ENCODE results near the gene KRCC1.

Gene KRCC1

GRCh38 chr2:88070055-88070454, 14.5 kb upstream of the KRCC1 start:
- no peaks in the 10 kb centered on the region for H3K36me3 ChIP-seq (ENCODE audit: control insufficient read depth, insufficient read depth, low read length)
- H3K9ac ChIP-seq (ENCODE audit: low read length), result no peak overlapping the region
- no peaks in the 10 kb centered on the region for H3K9me3 ChIP-seq (ENCODE audit: control insufficient read depth, low read length)
- no peak overlapping the region for H3K4me3 ChIP-seq (ENCODE audit: low read length)
- H3K4me1 ChIP-seq (ENCODE audit: control insufficient read depth, insufficient read depth, low read length), result no peaks in the 10 kb centered on the region
- H3K27me3 ChIP-seq (ENCODE audit: control insufficient read depth, insufficient read depth, low read length), result no peaks in the 10 kb centered on the region

- Histone ChIP-seq H3K4me1 (ENCODE audit: control insufficient read depth, insufficient read depth, low read length) (no peaks in the 10 kb centered on the region), H3K9me3 (ENCODE audit: control insufficient read depth, low read length) (no peaks in the 10 kb centered on the region), H3K9ac (ENCODE audit: low read length) (no peak overlapping the region), H3K27me3 (ENCODE audit: control insufficient read depth, insufficient read depth, low read length) (no peaks in the 10 kb centered on the region), H3K4me3 (ENCODE audit: low read length) (no peak overlapping the region), H3K36me3 (ENCODE audit: control insufficient read depth, insufficient read depth, low read length) (no peaks in the 10 kb centered on the region)
These were observed 13.5 kb upstream of the KRCC1 start for GRCh38 chr2:88069117-88069516.

- Histone ChIP-seq H3K9me3 (ENCODE audit: control insufficient read depth, low read length) (no peaks in the 10 kb centered on the region), H3K9ac (ENCODE audit: low read length) (no peak overlapping the region), H3K27me3 (ENCODE audit: control insufficient read depth, insufficient read depth, low read length) (no peaks in the 10 kb centered on the region), H3K36me3 (ENCODE audit: control insufficient read depth, insufficient read depth, low read length) (no peaks in the 10 kb centered on the region), H3K4me1 (ENCODE audit: control insufficient read depth, insufficient read depth, low read length) (no peaks in the 10 kb centered on the region), H3K4me3 (ENCODE audit: low read length) (no peak overlapping the region)
These were observed 12.5 kb upstream of the KRCC1 start for GRCh38 chr2:88068044-88068443.

- Histone ChIP-seq H3K27me3 (ENCODE audit: control insufficient read depth, insufficient read depth, low read length) (no peaks in the 10 kb centered on the region), H3K4me3 (ENCODE audit: low read length) (no peak within 1 kb of the TSS), H3K4me1 (ENCODE audit: control insufficient read depth, insufficient read depth, low read length) (no peaks in the 10 kb centered on the region), H3K9me3 (ENCODE audit: control insufficient read depth, low read length) (no peaks in the 10 kb centered on the region), H3K36me3 (ENCODE audit: control insufficient read depth, insufficient read depth, low read length) (no peaks in the 10 kb centered on the region), H3K9ac (ENCODE audit: low read length) (no peak within 1 kb of the TSS)
These were observed 12.0 kb upstream of the KRCC1 start, which contains the start of gene SMYD1 for GRCh38 chr2:88067598-88067997. TSS of gene SMYD1 (plus strand) at chr2:88067825. CDS start at chr2:88067865, 40 bp downstream.

GRCh38 chr2:88067189-88067588, 11.6 kb upstream of the KRCC1 start:
- Histone ChIP-seq H3K36me3 (ENCODE audit: control insufficient read depth, insufficient read depth, low read length) (no peaks in the 10 kb centered on the region), H3K9ac (ENCODE audit: low read length) (no peak overlapping the region), H3K9me3 (ENCODE audit: control insufficient read depth, low read length) (no peaks in the 10 kb centered on the region), H3K4me1 (ENCODE audit: control insufficient read depth, insufficient read depth, low read length) (no peaks in the 10 kb centered on the region), H3K27me3 (ENCODE audit: control insufficient read depth, insufficient read depth, low read length) (no peaks in the 10 kb centered on the region), H3K4me3 (ENCODE audit: low read length) (no peak overlapping the region)

GRCh38 chr2:88066543-88066942, 11.0 kb upstream of the KRCC1 start:
- Histone ChIP-seq H3K9ac (ENCODE audit: low read length) (no peak overlapping the region), H3K36me3 (ENCODE audit: control insufficient read depth, insufficient read depth, low read length) (no peaks in the 10 kb centered on the region), H3K27me3 (ENCODE audit: control insufficient read depth, insufficient read depth, low read length) (no peaks in the 10 kb centered on the region), H3K9me3 (ENCODE audit: control insufficient read depth, low read length) (no peaks in the 10 kb centered on the region), H3K4me1 (ENCODE audit: control insufficient read depth, insufficient read depth, low read length) (no peaks in the 10 kb centered on the region), H3K4me3 (ENCODE audit: low read length) (no peak overlapping the region)

- peaks cover 2% of the 10 kb centered on the region for H3K4me1 ChIP-seq (ENCODE audit: control insufficient read depth, insufficient read depth, low read length)
- no peak overlapping the region for H3K9ac ChIP-seq (ENCODE audit: low read length)
- H3K9me3 ChIP-seq (ENCODE audit: control insufficient read depth, low read length), result no peaks in the 10 kb centered on the region
- no peak overlapping the region for H3K4me3 ChIP-seq (ENCODE audit: low read length)
- H3K27me3 ChIP-seq (ENCODE audit: control insufficient read depth, insufficient read depth, low read length), result no peaks in the 10 kb centered on the region
- H3K36me3 ChIP-seq (ENCODE audit: control insufficient read depth, insufficient read depth, low read length), result no peaks in the 10 kb centered on the region
These were observed 5.7 kb upstream of the KRCC1 start for GRCh38 chr2:88061295-88061694.

GRCh38 chr2:88060907-88061275, 5.3 kb upstream of the KRCC1 start:
- no peak overlapping the region for H3K9ac ChIP-seq (ENCODE audit: low read length)
- H3K4me1 ChIP-seq (ENCODE audit: control insufficient read depth, insufficient read depth, low read length), result peaks cover 6% of the 10 kb centered on the region

GRCh38 chr2:88059979-88060906, 4.7 kb upstream of the KRCC1 start:
- Histone ChIP-seq H3K36me3 (ENCODE audit: control insufficient read depth, insufficient read depth, low read length) (no peaks in the 10 kb centered on the region), H3K4me3 (ENCODE audit: low read length) (no peak overlapping the region), H3K9me3 (ENCODE audit: control insufficient read depth, low read length) (no peaks in the 10 kb centered on the region), H3K9ac (ENCODE audit: low read length) (no peak overlapping the region), H3K27me3 (ENCODE audit: control insufficient read depth, insufficient read depth, low read length) (no peaks in the 10 kb centered on the region), H3K4me1 (ENCODE audit: control insufficient read depth, insufficient read depth, low read length) (peaks cover 8% of the 10 kb centered on the region)

More at GRCh38 chr2:88060907-88061275, 5.3 kb upstream of the KRCC1 start:
- no peak overlapping the region for H3K4me3 ChIP-seq (ENCODE audit: low read length)
- H3K36me3 ChIP-seq (ENCODE audit: control insufficient read depth, insufficient read depth, low read length), result no peaks in the 10 kb centered on the region
- H3K9me3 ChIP-seq (ENCODE audit: control insufficient read depth, low read length), result no peaks in the 10 kb centered on the region
- no peaks in the 10 kb centered on the region for H3K27me3 ChIP-seq (ENCODE audit: control insufficient read depth, insufficient read depth, low read length)

GRCh38 chr2:88058191-88058590, 2.6 kb upstream of the KRCC1 start:
- H3K9me3 ChIP-seq (ENCODE audit: control insufficient read depth, low read length), result no peaks in the 10 kb centered on the region

GRCh38 chr2:88057437-88057844, 1.9 kb upstream of the KRCC1 start:
- Histone ChIP-seq H3K4me1 (ENCODE audit: control insufficient read depth, insufficient read depth, low read length) (peaks cover 8% of the 10 kb centered on the region), H3K36me3 (ENCODE audit: control insufficient read depth, insufficient read depth, low read length) (no peaks in the 10 kb centered on the region), H3K4me3 (ENCODE audit: low read length) (no peak overlapping the region), H3K9ac (ENCODE audit: low read length) (no peak overlapping the region), H3K9me3 (ENCODE audit: control insufficient read depth, low read length) (no peaks in the 10 kb centered on the region), H3K27me3 (ENCODE audit: control insufficient read depth, insufficient read depth, low read length) (no peaks in the 10 kb centered on the region)

More at GRCh38 chr2:88058191-88058590, 2.6 kb upstream of the KRCC1 start:
- peaks cover 8% of the 10 kb centered on the region for H3K4me1 ChIP-seq (ENCODE audit: control insufficient read depth, insufficient read depth, low read length)
- H3K4me3 ChIP-seq (ENCODE audit: low read length), result no peak overlapping the region
- H3K27me3 ChIP-seq (ENCODE audit: control insufficient read depth, insufficient read depth, low read length), result no peaks in the 10 kb centered on the region
- H3K36me3 ChIP-seq (ENCODE audit: control insufficient read depth, insufficient read depth, low read length), result no peaks in the 10 kb centered on the region
- H3K9ac ChIP-seq (ENCODE audit: low read length), result no peak overlapping the region

- Histone ChIP-seq H3K4me3 (ENCODE audit: low read length) (peak overlapping the region; percentile 49), H3K9ac (ENCODE audit: low read length) (peak overlapping the region; percentile 96), H3K4me1 (ENCODE audit: control insufficient read depth, insufficient read depth, low read length) (peaks cover 8% of the 10 kb centered on the region)
These were observed 707 bp downstream of the KRCC1 start for GRCh38 chr2:88054782-88055370.

More at GRCh38 chr2:88054782-88055370, 707 bp downstream of the KRCC1 start:
- Histone ChIP-seq H3K27me3 (ENCODE audit: control insufficient read depth, insufficient read depth, low read length) (no peaks in the 10 kb centered on the region), H3K36me3 (ENCODE audit: control insufficient read depth, insufficient read depth, low read length) (no peaks in the 10 kb centered on the region), H3K9me3 (ENCODE audit: control insufficient read depth, low read length) (no peaks in the 10 kb centered on the region)

Measured in mucosa of stomach (tissue), 1 donor.